ENCODE measurements around the gene HPGDS. TPM values are rescaled to one million over a fixed set of nuclear protein-coding genes. Genes with fewer than 3 reads are reported as not detected.
A peak's percentile ranks its signal among the peaks of the same experiment; 100 is the strongest.
"Not testable (repeated sequence)": the region's sequence is repeated elsewhere in the genome, so short reads cannot be mapped to it uniquely, and the experiment has no call there.

HPGDS gene
- not detected in 3 replicates for total RNA-seq
- long read RNA-seq, result 0 reads

GRCh38 chr4:94342694-94343093, at the start of gene HPGDS:
TSS of gene HPGDS (minus strand) at chr4:94342836. CDS start at chr4:94334629, 8,207 bp downstream.
- Mint-ChIP-seq H3K4me3 (ENCODE audit: unreplicated experiment) (no peak within 1 kb of the TSS), H3K36me3 (ENCODE audit: low read depth) (no peaks in the 10 kb centered on the region), H3K4me1 (ENCODE audit: low read depth) (peaks cover 5% of the 10 kb centered on the region), H3K27me3 (ENCODE audit: low read depth) (no peaks in the 10 kb centered on the region), H3K27ac (ENCODE audit: unreplicated experiment) (no peak within 1 kb of the TSS), H3K9me3 (ENCODE audit: low read depth) (no peaks in the 10 kb centered on the region)
- no peak for TF ChIP-seq CTCF (IDR thresholded peaks at IDR 0.05)
- no peak for DNase-seq (ENCODE audit: low spot score)

GRCh38 chr4:94390804-94391410, 48.3 kb upstream of the HPGDS start:
- Mint-ChIP-seq H3K36me3 (ENCODE audit: low read depth) (no peaks in the 10 kb centered on the region), H3K4me3 (ENCODE audit: unreplicated experiment) (no peak overlapping the region)

GRCh38 chr4:94389595-94390267, 47.1 kb upstream of the HPGDS start:
- no peaks in the 10 kb centered on the region for H3K4me1 Mint-ChIP-seq (ENCODE audit: low read depth)
- no peak overlapping the region for H3K4me3 Mint-ChIP-seq (ENCODE audit: unreplicated experiment)
- H3K9me3 Mint-ChIP-seq (ENCODE audit: low read depth), result no peaks in the 10 kb centered on the region
- peaks cover 5% of the 10 kb centered on the region for H3K27me3 Mint-ChIP-seq (ENCODE audit: low read depth)
- no peak overlapping the region for H3K27ac Mint-ChIP-seq (ENCODE audit: unreplicated experiment)
- no peaks in the 10 kb centered on the region for H3K36me3 Mint-ChIP-seq (ENCODE audit: low read depth)
- no peak for DNase-seq (ENCODE audit: low spot score)
- no peak for TF ChIP-seq CTCF (IDR thresholded peaks at IDR 0.05)

More at GRCh38 chr4:94390804-94391410, 48.3 kb upstream of the HPGDS start:
- Mint-ChIP-seq H3K27ac (ENCODE audit: unreplicated experiment) (no peak overlapping the region), H3K4me1 (ENCODE audit: low read depth) (no peaks in the 10 kb centered on the region), H3K9me3 (ENCODE audit: low read depth) (no peaks in the 10 kb centered on the region), H3K27me3 (ENCODE audit: low read depth) (peaks cover 5% of the 10 kb centered on the region)
- DNase-seq (ENCODE audit: low spot score), result no peak
- TF ChIP-seq CTCF (IDR thresholded peaks at IDR 0.05), result peak; percentile 86

GRCh38 chr4:94387965-94388364, 45.3 kb upstream of the HPGDS start:
- H3K9me3 Mint-ChIP-seq (ENCODE audit: low read depth); H3K36me3 Mint-ChIP-seq (ENCODE audit: low read depth); DNase-seq (ENCODE audit: low spot score); H3K4me1 Mint-ChIP-seq (ENCODE audit: low read depth); H3K27ac Mint-ChIP-seq (ENCODE audit: unreplicated experiment); H3K27me3 Mint-ChIP-seq (ENCODE audit: low read depth); H3K4me3 Mint-ChIP-seq (ENCODE audit: unreplicated experiment): not testable (repeated sequence)

- H3K36me3 Mint-ChIP-seq (ENCODE audit: low read depth); H3K27ac Mint-ChIP-seq (ENCODE audit: unreplicated experiment); DNase-seq (ENCODE audit: low spot score); H3K4me3 Mint-ChIP-seq (ENCODE audit: unreplicated experiment); H3K27me3 Mint-ChIP-seq (ENCODE audit: low read depth); H3K9me3 Mint-ChIP-seq (ENCODE audit: low read depth); H3K4me1 Mint-ChIP-seq (ENCODE audit: low read depth): not testable (repeated sequence)
Observed at GRCh38 chr4:94385452-94385851, 42.8 kb upstream of the HPGDS start.

GRCh38 chr4:94382891-94383290, 40.3 kb upstream of the HPGDS start:
- H3K4me3 Mint-ChIP-seq (ENCODE audit: unreplicated experiment); H3K36me3 Mint-ChIP-seq (ENCODE audit: low read depth); H3K27me3 Mint-ChIP-seq (ENCODE audit: low read depth); H3K9me3 Mint-ChIP-seq (ENCODE audit: low read depth); H3K4me1 Mint-ChIP-seq (ENCODE audit: low read depth); H3K27ac Mint-ChIP-seq (ENCODE audit: unreplicated experiment); DNase-seq (ENCODE audit: low spot score): not testable (repeated sequence)

GRCh38 chr4:94378047-94378446, 35.4 kb upstream of the HPGDS start:
- no peaks in the 10 kb centered on the region for H3K36me3 Mint-ChIP-seq (ENCODE audit: low read depth)
- H3K4me3 Mint-ChIP-seq (ENCODE audit: unreplicated experiment), result no peak overlapping the region
- no peaks in the 10 kb centered on the region for H3K9me3 Mint-ChIP-seq (ENCODE audit: low read depth)
- no peaks in the 10 kb centered on the region for H3K27me3 Mint-ChIP-seq (ENCODE audit: low read depth)
- H3K27ac Mint-ChIP-seq (ENCODE audit: unreplicated experiment), result no peak overlapping the region
- no peak for TF ChIP-seq CTCF (IDR thresholded peaks at IDR 0.05)
- peaks cover 3% of the 10 kb centered on the region for H3K4me1 Mint-ChIP-seq (ENCODE audit: low read depth)
- no peak for DNase-seq (ENCODE audit: low spot score)
